HG03469 (cell line): ENCODE data around the gene KCNMB4.
A peak's percentile ranks its signal among the peaks of the same experiment; 100 is the strongest.

Experiments
- ATAC-seq: cut with Tn5 transposase; IDR thresholded peaks from one replicate; pipeline ENCODE4 v1.9.1; 2021; ENCODE audit warnings: mild to moderate bottlenecking, moderate library complexity, moderate number of reproducible peaks; ENCODE audit not compliant: unreplicated experiment

The KCNMB4 gene

GRCh38 chr12:70365648-70366518 lies at the start of gene KCNMB4:
KCNMB4 (plus strand) TSS chr12:70366290; CDS start chr12:70366735, 445 bp downstream.
- ATAC-seq, result peak; percentile 51

DNA sequence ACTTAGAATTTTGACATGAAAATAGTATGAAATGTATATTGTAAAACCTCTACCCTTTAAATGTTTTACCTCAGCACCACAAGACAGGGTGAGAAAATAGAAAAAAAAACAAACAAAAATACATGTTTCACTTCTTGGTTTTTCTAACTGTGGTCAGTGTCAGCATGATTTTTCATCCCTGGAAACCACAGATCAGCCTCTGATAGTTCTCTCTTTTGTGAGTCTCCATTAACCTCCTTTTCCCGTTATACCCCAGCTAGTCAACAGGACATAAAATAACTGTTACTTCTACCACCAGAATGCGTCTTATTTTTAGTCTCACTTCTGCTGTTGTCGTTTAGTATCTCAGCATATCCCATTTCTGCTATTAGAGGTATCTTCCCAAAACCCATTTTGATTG lies 48.3 kb upstream of the KCNMB4 start:
- peak; percentile 80 for ATAC-seq

DNA sequence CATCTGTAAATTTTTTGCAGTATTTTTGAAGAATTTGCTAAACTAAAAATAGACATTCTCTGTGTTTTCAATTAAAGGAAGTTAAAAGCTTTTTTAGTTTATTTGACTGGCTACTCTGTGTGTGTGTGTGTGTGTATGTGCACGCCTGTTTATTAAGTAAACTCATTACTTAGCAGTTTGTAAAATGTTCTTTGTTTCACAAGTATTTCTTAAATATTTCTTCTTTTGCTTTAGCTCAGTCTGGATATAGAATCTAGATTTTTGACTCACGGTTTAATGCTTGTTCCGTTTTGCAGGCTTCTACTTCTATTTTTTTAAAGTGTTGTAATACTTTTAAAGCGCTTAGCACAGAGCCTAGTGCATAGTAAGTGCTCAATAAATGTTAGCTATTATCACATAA lies 46.5 kb upstream of the KCNMB4 start:
- ATAC-seq, result no peak

- ATAC-seq, result no peak
Measured at GRCh38 chr12:70321191-70321590, 44.9 kb upstream of the KCNMB4 start.

DNA sequence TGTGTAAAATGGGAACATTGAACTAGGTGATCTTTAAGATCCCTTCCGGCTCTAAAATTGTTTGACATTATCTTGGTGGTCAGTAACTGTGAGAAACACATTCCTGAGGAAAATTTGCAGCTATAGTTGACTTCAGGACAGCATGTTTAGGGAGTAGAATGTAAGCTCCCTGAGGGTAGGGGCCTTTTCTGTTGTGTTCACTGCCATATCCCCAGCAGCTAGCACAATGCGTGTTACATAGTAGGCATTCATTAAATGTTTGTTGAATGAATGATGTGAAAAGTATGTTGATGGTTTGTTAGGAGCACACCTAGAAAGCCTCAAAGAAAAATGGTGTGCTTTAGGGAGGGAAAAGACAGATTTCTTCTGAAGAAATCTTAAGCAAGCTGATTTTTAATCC lies 38.5 kb upstream of the KCNMB4 start:
- ATAC-seq, result no peak

DNA sequence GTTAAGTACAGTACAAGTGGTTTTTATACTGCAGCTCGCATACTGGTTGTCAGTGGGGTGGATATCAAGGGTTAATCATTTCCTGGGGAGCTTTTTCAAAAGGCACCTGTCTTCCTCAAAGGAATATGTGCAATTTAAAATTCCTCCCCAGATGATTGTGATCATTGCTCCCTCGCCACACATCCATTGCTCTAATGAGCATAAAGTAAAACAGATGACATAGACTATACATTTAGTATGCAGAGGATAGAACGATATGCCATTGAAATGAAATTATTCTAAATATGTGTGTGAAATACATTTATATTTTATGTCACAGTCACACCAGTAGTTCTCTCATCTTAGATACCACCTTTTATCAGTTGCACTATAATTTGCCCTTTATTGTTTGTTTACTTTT lies 36.4 kb upstream of the KCNMB4 start:
- ATAC-seq, result no peak

DNA sequence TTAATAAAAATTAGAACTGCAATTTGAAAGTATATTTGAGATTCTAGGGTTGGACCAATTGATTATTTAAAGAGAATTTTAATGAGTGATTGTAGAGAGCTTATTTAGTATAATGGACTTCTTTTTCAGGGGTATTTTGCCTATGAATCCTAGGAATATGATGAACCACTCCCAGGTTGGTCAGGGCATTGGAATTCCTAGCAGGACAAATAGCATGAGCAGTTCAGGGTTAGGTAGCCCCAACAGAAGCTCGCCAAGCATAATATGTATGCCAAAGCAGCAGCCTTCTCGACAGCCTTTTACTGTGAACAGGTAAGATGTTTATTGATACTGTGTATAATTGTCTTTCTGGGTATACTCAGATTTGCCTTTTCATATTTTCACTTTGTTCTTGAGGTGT lies 35.9 kb upstream of the KCNMB4 start:
- ATAC-seq, result no peak

DNA sequence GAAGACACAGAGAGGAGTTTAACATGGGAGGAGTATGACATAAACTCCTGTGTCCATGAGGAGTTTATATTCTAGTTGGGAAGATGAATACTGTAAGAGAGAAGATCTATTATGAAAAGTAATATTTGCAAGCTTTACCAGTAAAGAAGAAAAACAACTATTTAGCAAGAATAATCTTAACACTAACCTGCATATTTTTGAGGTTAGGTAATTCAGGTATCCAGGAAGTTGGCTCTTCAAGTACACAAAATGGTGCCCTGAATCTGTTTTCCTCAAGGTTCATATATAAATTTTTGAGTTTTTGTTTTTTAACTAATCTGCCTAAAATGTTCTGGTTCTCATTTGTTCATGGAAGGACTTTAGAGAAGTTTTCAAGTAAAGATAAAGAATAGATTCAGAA lies 33.9 kb upstream of the KCNMB4 start:
- no peak for ATAC-seq

- no peak for ATAC-seq
Measured at GRCh38 chr12:70334742-70335141, 31.3 kb upstream of the KCNMB4 start.

GRCh38 chr12:70338531-70338930 lies 27.6 kb upstream of the KCNMB4 start:
- ATAC-seq, result no peak

DNA sequence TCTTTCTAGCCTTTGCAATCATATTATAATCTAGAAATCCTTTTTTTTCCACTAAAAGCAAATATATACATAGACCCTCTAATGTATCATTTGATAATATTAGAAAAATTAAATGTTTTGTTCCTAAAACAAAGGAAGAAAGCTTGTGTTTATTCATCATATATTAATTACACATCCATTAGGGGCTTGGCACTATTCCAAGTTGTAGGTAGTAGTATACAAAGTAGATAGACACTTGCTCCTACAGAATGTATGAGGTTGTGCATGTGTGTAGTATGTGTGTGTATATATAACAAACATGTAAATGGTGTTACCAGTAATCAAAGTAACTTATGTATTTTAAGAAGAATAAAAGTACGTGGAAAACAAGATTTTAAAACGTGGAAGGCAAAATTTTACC lies 15.0 kb upstream of the KCNMB4 start:
- ATAC-seq, result no peak

DNA sequence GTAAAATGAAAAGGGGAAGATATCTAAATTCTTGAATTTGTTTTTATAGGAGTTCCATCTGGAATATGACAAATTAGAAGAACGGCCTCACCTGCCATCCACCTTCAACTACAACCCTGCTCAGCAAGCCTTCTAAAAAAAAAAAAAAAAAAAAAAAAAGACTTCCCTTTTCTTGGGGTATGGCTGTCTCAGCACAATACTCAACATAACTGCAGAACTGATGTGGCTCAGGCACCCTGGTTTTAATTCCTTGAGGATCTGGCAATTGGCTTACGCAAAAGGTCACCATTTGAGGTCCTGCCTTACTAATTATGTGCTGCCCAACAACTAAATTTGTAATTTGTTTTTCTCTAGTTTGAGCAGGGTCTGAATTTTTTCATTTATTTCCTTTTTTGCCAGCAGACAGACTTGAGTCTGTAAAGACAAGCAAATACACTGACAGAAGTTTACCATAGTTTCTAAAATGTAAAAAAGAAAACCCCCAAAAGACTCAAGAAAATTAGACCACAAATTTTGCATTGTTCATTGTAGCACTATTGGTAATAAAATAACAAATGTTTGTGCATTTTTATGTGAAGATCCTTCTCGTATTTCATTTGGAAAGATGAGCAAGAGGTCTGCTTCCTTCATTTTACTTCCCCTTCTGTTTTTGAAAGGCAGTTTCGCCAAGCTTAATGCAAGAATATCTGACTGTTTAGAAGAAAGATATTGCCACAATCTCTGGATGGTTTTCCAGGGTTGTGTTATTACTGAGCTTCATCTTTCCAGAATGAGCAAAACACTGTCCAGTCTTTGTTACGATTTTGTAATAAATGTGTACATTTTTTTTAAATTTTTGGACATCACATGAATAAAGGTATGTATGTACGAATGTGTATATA lies 12.1 kb upstream of the KCNMB4 start:
- no peak for ATAC-seq

DNA sequence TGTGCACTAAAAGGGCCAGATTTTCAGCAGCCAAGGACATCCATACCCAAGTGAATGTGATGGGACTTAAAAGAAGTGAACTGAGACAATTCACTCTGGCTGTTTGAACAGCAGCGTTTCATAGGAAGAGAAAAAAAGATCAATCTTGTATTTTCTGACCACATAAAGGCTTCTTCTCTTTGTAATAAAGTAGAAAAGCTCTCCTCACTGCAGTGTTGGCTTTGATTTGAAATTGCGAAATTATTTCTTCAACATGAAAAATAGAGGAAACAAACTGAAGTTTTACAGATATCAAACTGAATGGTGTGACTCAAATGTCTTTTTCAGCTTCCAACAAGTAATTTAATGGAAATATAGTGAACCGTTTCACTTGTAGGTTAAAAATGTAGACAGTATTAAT lies 11.3 kb upstream of the KCNMB4 start:
- no peak for ATAC-seq

DNA sequence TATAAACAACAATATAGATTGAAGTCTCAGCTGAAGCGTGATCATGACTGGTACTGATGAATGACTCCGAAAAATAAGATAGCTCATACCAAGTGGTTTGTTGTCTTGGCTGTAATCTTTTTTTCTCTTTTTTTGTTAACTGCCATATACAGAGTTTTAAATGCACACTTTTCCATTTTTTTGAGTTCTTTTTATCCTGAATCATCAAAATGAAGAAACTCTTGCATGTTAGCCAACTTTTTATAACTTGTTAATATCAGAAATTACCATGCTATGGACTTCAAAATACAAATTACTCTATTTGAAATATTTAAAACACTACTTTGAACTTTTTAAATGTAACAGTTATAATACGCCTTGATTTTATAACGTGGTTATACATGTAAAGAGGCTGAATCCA lies 10.1 kb upstream of the KCNMB4 start:
- ATAC-seq, result no peak

GRCh38 chr12:70359458-70360197 lies 6.5 kb upstream of the KCNMB4 start:
- no peak for ATAC-seq

GRCh38 chr12:70360218-70360617 lies 5.9 kb upstream of the KCNMB4 start:
- ATAC-seq, result no peak

DNA sequence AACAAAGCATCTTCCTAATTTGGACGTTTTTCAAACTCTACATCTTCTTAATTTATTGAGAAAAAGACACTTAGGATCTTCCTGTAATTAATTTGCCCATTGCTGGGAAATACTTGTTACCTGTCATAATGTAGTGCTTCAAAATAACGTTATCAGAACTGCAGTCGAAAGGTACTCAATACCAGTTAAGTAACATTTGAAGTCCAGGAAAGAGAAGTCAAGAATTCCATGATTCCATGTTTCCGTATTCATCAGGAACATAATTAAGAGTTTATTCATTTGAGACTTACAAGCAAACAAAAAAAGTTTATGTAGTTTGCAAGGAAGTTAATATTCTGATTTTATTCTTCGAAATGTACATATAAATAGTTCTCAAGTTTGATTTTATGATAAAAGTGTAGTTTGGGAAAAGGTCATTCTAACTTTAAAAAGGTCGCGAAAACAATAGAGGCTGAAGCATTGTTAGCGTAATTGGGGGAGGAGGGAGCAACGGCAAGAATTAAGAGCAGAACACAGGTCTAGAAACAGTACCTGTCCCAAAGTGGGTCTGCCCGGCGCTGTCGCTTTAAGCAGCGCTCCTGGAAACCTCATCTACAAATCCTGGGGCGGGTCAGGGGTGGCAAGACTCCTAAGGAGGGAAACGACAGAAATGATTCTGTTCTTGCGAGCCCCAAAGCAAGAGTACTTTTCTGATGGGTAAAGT lies 1.2 kb upstream of the KCNMB4 start:
- ATAC-seq, result no peak

DNA sequence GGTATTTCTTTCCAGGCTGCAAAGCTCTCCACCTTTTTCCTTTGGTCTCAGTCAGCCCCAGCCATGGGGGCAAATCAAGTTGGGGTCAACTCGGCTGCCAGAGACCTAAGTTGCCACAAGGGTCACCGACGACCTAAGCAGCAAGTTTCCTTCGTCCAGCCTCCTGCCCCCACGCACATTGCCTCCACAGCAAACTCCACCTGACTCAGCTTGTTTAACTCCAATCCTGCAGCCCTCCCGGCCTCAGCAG lies 767 bp upstream of the KCNMB4 start:
- ATAC-seq, result no peak

GRCh38 chr12:70366581-70367257 lies 629 bp downstream of the KCNMB4 start:
- peak; percentile 23 for ATAC-seq
